Heart left ventricle (tissue), 13 donors: Measurements from ENCODE around the gene PAX4.
A peak's percentile ranks its signal among the peaks of the same experiment; 100 is the strongest.

Experiments
- POLR2A ChIP-seq, 2 donors: fragments of 450-650 bp; IDR thresholded peaks; one replicate each; pipeline ENCODE4 v1.6.1; 2017; ENCODE audit warnings: antibody characterized with exemption in 2 of 2, mild to moderate bottlenecking in 2 of 2, moderate library complexity in 2 of 2
- TF ChIP-seq, protein P1 (sequence below), 12 donors: fragments of 200-600 bp; sonication (generic) in 4 of 12; IDR thresholded peaks; one replicate each; pipeline versions ENCODE4 v1.5.0 to v1.8.0; 2018 to 2022; ENCODE audit warnings: antibody characterized with exemption in 12 of 12, mild to moderate bottlenecking in 5 of 12
- donor health status: ischemic (EF 13 %, LVEDD 7.1; RV severe dilation, severe dysfunction).
- donor health status: DM: no; HTN: yes; CAD: no.
- donor health status: DM: no; HTN: no; CAD: no.
- donor health status: ischemic (EF 25% LVEDD 6.9; RV normal size, moderate dysfunction).
- donor health status: ischemic (EF 25% LVEDD 5.7; RV mildly dilated, moderate dysfunction).
- donor health status: ischemic (EF 35%, LVEDD 5.7; RV mildly dilated, moderate dysfunction).
- donor health status: nonischemic (EF 11% LVEDD 7.7; RV severe dilation, severe dysfunction).
- donor health status: DM: yes; HTN: yes; CAD: no.
- donor health status: PGD.
- donor health status: ischemic (EF 29% LVEDD 5.4; RV normal size, mild dysfunction).
- donor health status: nonischemic (EF 23%, LVEDD 6.1; RV moderate dilation, normal function).

DNA sequence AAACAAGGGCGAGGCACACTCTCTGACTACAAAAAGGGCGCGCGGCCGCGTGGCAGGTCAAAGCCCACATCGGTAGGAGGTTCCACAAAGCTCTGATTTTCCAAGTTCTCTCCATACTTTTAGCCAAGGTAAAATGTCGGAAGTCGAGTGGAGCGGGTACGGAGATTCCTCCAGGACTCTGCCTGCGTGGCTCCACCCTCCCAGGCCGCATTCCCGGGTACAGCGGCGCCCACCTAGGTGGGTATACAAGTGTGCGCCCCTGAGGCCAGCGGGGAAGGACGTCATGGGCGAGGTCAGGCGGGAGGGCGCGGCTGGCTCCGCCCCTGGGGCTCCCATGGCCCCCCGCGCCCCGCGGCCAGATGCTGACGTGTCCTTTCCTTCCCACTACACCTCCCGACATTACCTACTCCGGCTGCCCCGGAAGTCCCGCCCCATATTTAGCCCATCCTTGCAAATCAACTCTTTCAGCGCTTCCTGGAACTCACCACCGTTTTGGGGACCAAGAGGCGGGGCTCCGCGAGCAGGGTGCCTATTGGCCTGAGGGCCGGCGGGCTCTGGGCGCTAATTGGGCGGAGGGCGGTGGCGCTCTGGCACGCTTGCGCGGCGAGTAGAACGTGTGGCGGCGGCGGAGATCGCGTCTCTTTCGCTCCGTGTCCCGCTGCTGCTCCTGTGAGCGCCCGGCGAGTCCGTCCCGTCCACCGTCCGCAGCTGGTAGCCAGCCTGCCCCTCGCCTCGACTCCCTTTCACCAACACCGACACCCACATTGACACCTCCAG is 33.8 kb upstream of the PAX4 start, which contains the start of gene SND1:
- TF ChIP-seq, protein P1, sequence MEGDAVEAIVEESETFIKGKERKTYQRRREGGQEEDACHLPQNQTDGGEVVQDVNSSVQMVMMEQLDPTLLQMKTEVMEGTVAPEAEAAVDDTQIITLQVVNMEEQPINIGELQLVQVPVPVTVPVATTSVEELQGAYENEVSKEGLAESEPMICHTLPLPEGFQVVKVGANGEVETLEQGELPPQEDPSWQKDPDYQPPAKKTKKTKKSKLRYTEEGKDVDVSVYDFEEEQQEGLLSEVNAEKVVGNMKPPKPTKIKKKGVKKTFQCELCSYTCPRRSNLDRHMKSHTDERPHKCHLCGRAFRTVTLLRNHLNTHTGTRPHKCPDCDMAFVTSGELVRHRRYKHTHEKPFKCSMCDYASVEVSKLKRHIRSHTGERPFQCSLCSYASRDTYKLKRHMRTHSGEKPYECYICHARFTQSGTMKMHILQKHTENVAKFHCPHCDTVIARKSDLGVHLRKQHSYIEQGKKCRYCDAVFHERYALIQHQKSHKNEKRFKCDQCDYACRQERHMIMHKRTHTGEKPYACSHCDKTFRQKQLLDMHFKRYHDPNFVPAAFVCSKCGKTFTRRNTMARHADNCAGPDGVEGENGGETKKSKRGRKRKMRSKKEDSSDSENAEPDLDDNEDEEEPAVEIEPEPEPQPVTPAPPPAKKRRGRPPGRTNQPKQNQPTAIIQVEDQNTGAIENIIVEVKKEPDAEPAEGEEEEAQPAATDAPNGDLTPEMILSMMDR (IDR thresholded peaks at IDR 0.05) = no peak
- TF ChIP-seq POLR2A (IDR thresholded peaks at IDR 0.05) = peak in 1 of 2 donors; percentile 74
